Amygdala (tissue), 56 donors: ENCODE results near the gene ATP10B.
"Not testable (repeated sequence)": the region's sequence is repeated elsewhere in the genome, so short reads cannot be mapped to it uniquely, and the experiment has no call there.

ENCODE experiments used
- DNase-seq, 56 donors: peaks; one replicate each; lab custom pipeline; 2025; lab: John Stamatoyannopoulos, UW

The ATP10B gene, protein sequence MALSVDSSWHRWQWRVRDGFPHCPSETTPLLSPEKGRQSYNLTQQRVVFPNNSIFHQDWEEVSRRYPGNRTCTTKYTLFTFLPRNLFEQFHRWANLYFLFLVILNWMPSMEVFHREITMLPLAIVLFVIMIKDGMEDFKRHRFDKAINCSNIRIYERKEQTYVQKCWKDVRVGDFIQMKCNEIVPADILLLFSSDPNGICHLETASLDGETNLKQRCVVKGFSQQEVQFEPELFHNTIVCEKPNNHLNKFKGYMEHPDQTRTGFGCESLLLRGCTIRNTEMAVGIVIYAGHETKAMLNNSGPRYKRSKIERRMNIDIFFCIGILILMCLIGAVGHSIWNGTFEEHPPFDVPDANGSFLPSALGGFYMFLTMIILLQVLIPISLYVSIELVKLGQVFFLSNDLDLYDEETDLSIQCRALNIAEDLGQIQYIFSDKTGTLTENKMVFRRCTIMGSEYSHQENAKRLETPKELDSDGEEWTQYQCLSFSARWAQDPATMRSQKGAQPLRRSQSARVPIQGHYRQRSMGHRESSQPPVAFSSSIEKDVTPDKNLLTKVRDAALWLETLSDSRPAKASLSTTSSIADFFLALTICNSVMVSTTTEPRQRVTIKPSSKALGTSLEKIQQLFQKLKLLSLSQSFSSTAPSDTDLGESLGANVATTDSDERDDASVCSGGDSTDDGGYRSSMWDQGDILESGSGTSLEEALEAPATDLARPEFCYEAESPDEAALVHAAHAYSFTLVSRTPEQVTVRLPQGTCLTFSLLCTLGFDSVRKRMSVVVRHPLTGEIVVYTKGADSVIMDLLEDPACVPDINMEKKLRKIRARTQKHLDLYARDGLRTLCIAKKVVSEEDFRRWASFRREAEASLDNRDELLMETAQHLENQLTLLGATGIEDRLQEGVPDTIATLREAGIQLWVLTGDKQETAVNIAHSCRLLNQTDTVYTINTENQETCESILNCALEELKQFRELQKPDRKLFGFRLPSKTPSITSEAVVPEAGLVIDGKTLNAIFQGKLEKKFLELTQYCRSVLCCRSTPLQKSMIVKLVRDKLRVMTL (N-terminal part only)

DNA sequence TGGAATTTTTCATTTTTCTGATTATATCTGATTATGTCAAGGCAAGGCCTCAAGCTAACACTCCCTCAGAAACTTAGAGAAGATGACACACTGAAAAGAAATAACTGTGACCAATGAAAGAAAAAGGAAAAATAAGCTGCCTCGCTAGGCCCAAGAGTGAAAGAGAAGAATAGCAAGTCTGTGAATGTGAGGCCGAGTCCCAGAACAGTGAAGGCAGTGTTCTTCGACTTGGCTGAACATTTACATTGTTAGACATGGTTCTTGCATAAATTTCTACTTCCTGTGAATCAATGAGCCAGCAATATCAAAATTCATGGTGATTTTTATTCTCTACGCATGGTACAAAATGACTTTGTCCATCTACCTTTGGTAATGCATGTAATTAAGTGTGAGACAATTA is at the start of gene ATP10B:
Gene ATP10B, minus strand, starts transcription at position 163 of the 400 bp plus-strand sequence. CDS start 164,137 bp downstream, outside the sequence.
- peak in 31 of 56 donors; percentile 2 to 70 (median 22) for DNase-seq

- DNase-seq: no peak
Measured at GRCh38 chr5:160901656-160902055, 49.6 kb upstream of the ATP10B start.

DNA sequence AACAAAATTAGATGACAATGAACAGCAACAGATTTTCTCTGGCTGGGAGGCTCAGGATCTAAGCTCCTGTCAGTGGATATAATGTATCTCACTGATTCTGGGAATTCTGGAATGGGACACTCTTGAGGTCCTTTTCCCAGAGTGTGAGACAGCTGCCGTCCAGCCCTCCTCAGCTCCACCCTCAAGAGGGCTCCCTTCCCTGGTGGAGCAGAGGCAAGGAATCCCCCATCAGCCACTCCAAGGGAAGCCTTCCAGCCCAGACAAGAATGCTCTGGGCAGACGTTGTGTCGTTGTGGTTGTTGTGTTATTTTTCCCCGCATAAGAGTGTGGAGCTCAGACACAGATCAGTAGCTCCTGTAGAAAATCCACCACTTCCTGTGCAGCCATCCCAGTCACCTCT is 47.7 kb upstream of the ATP10B start:
- no peak for DNase-seq

GRCh38 chr5:160893180-160893964 is 41.4 kb upstream of the ATP10B start:
- not testable (repeated sequence) for DNase-seq

DNA sequence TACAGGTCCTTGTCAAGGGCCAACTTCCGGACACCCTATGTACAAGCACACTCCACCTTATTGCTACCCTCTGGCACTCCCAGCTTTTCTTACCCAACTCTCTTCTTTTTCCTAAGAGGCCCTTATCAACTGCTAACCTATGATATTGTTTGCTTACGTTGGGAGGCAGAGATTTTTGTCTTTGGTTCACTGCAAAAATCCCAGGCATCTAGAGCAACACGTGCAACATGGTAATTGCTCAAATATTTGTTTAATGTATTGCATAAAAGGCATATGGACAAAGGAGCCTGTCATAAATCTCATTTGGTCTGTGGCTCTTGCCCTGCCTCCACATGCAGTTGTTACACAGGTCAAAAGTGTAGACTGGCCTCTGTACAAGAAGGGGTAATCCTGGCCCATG is 35.8 kb upstream of the ATP10B start:
- DNase-seq: no peak

DNA sequence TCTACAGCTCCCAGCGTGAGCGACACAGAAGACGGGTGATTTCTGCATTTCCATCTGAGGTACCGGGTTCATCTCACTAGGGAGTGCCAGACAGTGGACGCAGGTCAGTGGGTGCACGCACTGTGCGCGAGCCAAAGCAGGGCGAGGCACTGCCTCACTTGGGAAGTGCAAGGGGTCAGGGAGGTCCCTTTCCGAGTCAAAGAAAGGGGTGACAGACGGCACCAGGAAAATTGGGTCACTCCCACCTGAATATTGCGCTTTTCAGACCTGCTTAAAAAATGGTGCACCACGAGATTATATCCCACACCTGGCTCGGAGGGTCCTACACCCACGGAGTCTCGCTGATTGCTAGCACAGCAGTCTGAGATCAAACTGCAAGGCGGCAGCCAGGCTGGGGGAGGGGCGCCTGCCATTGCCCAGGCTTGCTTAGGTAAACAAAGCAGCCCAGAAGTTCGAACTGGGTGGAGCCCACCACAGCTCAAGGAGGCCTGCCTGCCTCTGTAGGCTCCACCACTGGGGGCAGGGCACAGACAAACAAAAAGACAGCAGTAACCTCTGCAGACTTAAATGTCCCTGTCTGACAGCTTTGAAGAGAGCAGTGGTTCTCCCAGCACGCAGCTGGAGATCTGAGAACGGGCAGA is 21.7 kb upstream of the ATP10B start:
- DNase-seq: not testable (repeated sequence)

GRCh38 chr5:160869989-160870521 is 18.0 kb upstream of the ATP10B start:
- DNase-seq: no peak

DNA sequence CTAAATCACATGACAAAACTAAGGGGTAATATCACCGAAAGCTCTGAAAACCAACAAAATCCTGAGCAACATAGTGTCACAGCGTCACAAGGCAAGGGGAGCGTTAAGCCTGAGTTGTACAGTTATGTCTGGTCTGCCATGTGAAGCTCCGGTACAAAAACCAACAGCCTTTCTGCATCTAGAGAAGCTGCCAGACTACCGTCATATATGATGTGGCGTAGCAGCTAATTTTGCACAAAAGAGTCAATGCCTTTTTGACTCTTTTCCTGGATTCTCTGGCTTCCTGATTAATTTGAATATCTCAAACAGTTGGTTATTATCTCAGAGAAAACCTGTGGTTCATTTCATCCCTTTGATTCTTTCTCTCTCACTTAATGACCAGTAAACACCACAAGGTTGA is 16.0 kb upstream of the ATP10B start:
- DNase-seq: no peak

DNA sequence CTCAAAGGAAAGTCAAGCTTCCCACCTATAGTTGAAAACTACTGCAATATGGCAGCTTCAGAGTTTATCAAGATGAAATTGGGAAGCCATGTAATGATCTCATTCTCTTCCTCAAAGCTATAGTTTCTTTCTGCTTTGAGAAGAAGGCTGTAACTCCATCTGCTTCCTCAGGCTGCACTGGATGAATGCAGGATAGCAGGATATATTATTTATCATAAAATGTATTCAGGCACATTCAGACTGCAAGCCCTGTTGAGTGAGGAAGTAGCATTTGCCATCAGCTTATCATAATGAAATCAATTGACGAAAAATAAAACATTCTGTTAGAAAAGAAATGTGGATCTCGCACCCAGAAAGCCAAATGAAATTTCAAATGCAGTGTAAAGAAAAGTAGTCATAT is 560 bp downstream of the ATP10B start:
- no peak for DNase-seq

GRCh38 chr5:160850421-160850820 is 1.6 kb downstream of the ATP10B start:
- DNase-seq: peak in 1 of 56 donors; percentile 4

DNA sequence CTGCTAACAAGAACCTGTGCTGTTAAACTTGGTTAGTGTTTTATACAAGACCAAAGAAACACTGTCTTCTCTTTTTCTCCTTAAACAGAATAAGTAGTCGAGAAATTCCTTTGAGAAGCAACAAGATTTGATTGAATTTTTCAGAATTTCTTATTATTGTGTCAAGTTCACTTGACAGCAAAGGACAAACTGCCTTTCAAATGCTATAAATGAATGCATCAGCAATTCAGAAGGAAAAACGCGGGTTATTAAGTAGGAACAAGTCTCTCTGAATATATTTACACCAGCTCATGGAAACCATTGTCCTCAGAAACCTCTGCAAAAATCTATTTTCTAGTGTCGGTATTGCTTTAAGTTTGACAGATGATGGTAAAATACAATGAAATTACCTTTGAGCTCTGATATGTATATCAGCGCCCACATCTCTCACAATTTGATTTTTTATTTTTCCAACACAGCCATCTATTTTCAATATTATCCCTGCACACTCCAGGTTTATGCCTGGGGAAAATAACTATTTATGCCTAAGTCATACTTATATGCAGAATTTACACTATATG is 4.4 kb downstream of the ATP10B start:
- DNase-seq: no peak

DNA sequence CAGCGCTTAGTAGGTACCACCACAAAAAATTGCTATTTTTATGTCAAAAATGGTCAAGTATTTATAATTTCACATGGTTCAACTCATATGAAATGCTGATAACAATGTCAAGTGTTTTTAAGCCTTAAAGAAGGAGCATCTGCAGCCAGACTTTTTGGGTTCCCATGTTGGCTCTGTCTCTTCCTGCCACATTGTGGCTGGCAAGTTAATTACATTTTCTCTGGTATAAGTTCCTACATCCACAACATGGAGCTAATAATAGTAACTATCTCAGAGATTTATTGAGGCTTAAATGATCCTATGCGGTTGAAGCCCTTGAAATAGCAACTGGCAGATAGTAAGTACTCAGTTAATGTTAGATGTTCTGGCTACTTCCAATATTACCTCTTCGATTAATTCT is 5.4 kb downstream of the ATP10B start:
- no peak for DNase-seq

DNA sequence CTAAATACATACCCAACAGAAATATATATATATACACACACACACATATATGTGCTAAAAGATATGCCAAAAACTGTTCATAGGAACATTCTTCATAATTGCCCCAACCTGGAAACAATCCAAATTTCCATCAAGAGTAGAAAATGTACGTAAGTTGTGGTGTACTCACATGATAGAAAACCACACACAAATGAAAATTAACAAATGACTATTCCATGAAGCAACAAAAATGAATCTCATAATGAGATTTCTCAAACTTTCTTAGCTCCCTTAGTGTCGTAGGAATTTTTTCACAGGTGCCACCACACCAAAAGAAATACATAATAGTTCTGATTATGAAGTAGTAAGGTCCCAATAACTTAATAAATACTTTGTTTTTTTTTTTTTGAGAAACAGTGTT is 7.8 kb downstream of the ATP10B start:
- DNase-seq: no peak

- DNase-seq: no peak
Measured at GRCh38 chr5:160843240-160843639, 8.8 kb downstream of the ATP10B start.

DNA sequence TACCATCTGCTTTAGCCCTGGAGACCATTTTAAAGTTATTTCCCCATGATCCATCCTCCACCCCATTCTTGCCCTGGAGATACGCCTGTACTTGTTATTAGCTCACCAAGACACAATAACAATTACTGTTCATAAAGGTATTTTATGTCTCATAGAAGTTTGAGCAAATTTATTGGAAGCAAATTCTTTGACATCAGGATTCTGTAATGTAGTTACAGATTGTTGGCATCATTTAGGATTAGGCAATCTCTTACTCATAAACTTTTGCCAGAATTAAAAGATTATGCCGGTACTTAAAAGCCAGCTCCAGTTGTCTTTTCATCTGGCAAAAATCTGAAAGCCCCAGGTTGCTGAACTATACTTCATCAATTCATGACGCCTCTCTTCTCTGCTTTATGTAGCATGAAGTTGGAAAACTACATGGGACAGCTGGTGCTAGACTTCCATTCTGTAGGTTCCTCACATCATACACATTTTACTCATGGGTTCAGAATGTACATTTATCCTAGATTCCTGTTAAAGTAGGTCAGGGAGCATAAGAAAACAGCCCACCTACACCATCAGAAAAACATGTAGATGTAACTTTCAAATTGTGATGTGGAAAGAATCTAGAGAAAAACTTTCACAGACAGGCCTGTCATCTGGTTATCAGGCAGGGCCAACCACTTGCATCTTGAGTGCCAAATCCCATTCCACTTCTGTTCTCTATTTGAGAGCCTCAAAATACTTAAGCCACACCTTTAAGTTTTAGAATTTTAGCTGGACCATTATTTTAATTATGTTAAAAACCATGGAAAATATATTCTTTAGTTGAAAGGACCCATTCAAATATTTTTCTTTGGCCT is 14.0 kb downstream of the ATP10B start:
- no peak for DNase-seq

DNA sequence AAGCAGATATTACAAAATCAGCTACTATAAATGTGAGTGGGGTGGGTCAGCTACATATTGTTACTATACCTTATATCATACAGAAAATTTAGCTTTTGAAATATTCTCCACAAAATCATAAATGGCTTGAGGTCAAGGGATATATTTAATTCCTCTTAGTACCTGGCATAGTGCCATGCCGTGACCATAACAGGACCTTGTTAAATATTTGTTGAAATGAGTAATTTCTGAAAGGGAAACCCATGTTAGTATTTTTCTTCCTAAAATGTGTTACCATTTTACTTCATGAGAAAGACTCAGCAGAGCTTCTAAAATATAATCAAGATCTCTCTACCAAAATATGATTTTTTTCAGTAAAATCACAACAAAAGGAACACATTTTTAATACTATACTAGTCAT is 14.8 kb downstream of the ATP10B start:
- DNase-seq: no peak

DNA sequence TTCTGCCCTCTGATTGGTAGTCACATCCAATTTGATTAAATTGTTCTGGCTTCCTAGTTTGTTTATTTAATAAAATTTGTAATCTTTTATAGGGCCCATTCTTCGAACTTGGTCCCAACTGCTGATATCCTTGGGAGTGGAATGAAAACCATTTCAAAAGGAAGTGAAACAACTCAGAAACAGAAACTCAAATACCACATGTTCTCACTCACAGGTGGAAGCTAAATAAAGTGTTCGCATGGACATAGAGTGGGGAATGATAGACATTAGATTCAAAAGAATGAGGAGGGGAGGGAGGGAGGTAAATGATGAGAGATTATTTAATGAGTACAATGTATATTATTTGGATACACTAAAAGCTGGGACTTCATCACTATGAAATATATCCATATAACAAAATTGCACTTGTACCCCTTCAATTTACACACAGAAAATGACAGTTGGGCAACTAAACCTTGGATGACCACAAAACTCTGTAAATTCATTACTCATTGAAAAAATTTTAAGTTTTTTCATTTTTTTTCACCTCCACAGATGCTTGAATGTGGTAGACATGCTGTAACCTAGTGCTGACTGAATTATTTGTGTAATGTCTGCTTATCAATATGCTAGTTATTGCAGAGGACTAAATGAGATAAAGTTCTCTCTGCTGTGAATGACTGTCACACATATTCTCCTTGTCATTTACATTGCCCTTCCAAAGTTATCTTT is 16.0 kb downstream of the ATP10B start:
- DNase-seq: no peak

GRCh38 chr5:160835376-160835775 is 16.6 kb downstream of the ATP10B start:
- DNase-seq: no peak
